ENCODE measurements around the gene METTL16.
"Not testable (repeated sequence)": the region's sequence is repeated elsewhere in the genome, so short reads cannot be mapped to it uniquely, and the experiment has no call there.

Gene METTL16

DNA sequence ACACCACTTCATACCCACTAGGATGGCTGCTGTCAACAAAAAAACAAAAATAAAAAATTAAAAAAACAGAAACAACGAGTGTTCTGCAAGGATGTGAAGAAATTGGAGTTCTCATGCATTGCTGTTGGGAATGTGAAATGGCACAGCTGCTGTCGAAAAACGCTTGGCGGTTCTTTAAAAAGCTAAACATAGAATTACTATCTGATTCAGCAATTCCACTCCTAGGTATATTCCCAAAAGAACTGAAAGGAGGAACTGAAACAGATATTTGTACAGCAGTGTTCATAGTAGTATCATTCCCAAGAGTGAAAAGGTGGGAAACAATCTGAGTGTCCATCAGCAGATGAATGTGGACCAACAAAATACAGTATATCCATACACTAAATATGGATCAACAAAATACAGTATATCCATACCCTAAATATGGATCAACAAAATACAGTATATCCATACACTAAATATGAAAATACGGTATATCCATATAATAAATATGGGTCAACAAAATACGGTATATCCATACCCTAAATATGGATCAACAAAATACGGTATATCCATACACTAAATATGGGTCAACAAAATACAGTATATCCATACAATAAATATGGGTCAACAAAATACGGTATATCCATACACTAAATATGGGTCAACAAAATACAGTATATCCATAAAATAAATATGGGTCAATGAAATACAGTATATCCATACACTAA lies 8.7 kb downstream of the METTL16 start:
- no peak for DNase-seq

DNA sequence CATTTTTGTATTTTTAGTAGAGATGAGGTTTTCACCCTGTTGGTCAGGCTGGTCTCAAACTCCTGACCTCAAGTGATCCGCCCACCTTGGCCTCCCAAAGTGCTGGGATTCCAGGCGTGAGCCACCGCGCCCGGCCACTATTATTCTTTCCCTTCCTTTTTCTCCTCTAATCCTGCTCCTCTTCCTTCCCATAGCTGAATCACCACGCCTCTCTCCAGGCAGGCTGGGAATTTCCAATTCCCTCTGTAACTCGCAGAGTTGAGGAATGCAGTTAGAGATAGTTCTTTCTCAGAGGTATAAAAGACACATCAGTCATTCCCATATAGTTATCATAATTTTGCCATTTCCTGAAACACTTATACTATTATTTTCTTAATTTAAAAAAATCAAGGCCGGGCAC lies 11.2 kb downstream of the METTL16 start:
- no peak for DNase-seq

DNA sequence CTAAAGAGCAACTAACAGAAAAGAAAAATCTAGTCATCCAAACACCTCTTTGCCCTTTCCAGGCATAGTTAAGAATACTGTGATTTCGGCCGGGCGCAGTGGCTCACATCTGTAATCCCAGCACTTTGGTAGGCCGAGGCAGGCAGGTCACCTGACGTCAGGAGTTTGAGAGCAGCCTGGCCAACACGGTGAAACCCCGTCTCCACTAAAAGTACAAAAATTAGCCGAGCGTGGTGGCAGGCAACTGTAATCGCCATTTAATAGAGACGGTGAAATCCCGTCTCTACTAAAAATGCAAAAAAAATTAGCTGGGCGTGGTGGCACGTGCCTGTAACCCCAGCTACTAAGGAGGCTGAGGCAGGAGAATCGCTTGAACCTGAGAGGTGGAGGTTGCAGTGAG lies 22.4 kb downstream of the METTL16 start:
- not testable (repeated sequence) for DNase-seq

DNA sequence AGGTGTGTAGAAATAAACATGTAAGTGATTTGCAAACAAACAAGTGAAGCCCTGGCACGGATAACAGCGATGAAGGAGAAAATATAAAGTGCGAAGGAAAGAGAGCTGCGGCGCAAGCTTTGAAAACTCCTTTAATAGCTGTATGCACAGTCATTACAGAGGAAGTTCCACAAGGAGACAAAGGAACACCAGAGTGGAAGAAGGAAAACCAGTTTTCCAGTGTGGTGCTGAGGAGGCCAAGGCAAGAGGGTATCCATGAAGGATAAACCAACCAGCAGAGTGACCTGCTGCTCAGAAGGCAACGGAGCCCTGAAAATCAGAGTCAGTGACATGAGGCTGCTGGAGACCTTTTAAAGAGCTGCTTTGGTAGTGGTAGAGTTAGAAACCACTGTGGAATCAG lies 24.4 kb downstream of the METTL16 start:
- DNase-seq: no peak

DNA sequence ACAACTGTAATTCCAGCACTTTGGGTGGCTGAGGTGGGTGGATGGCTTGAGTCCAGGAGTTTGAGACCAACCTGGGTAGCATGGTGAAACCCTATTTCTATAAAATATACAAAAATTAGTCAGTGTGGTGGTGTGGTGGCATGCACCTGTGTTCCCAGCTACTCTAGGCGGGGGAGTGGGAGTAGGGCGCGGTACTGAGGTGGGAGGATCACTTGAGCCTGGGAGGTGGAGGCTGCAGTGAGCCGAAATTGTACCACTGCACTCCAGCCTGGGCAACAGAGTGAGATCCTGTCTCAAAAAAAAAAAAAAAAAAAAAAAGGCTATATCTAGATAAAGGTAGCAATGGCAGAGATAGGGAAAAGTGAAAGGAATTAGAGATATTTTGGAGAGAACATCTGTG lies 25.0 kb downstream of the METTL16 start:
- DNase-seq: not testable (repeated sequence)

GRCh38 chr17:2485970-2486369 lies 25.7 kb downstream of the METTL16 start:
- DNase-seq: no peak

- DNase-seq: no peak
Measured at GRCh38 chr17:2485543-2485942, 26.1 kb downstream of the METTL16 start.

DNA sequence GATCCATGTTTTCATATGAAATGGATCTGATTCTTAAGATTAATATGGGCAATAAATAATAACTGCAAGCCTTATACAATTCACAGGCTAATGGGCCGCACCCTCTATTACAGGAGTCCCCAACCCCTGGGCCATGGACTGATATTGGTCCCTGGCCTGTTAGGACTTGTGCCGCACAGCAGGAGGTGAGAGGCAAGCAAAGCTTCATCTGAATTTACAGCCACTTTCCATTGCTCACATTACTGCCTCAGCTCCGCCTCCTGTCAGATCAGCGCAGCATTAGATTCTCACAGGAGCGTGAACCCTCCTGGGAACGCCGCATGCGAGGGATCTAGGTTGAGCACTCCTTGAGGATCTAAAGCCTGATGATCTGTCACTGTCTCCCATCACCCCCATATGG lies 26.8 kb downstream of the METTL16 start:
- DNase-seq: no peak

DNA sequence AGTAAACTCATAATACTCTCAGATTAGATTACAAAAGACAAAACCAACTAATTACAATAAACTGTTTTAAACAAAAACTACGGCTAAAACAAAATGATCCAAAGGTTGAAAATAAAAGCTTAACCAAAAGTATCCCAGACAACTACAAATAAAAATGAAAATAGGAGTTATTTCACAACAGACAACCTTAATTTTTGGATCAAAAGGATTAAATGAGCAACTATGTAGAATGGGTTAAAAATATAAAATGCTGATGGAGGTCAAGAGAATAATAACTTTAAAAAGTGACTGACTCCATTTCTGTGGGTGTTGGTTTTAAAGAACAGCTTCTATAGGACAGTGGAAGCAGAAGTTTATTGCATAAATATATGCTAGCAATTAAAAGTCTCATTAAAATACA lies 28.6 kb downstream of the METTL16 start:
- no peak for DNase-seq

GRCh38 chr17:2482218-2482617 lies 29.5 kb downstream of the METTL16 start:
- DNase-seq: no peak

GRCh38 chr17:2481760-2482159 lies 29.9 kb downstream of the METTL16 start:
- no peak for DNase-seq

DNA sequence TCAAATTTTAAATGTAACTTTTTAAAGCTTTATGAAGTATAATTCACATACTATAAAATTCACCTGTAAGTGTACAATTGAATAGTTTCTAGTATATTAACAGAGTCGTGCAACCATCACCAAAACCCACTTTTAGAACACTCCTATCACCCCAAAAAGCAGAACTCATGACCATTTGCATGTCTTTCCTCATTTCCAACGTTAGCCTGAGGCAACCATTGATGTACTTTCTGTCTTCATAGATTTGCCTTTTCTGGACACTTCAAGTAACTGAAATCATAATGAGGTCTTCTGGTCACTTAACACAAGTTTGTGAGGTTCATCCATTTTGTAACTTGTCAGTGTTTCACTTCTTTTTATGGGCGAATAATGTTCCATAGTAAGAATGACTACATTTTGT lies 33.2 kb downstream of the METTL16 start:
- no peak for DNase-seq

DNA sequence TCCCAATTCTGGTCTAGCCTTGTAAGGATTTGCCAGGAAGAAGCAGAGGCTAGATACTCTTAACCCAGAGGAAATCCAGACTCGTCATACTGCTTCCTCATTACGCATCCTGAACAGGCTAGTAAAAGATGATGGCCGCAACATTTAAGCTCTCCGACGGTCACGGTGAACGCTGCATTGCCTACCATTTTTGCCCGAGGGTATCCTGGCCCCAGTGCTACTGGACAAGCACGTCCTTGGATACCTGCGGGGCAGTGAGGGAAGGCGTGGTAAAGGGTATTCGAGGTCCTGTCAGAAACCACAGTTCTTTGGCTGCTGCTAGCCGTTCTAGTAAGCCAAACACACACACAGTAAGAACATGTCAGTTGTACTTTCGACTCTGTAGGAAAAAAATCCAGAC lies 36.6 kb downstream of the METTL16 start:
- no peak for DNase-seq

- no peak for DNase-seq
Measured at GRCh38 chr17:2474371-2474770, 37.3 kb downstream of the METTL16 start.

GRCh38 chr17:2468270-2468669 lies 43.4 kb downstream of the METTL16 start:
- no peak for DNase-seq

DNA sequence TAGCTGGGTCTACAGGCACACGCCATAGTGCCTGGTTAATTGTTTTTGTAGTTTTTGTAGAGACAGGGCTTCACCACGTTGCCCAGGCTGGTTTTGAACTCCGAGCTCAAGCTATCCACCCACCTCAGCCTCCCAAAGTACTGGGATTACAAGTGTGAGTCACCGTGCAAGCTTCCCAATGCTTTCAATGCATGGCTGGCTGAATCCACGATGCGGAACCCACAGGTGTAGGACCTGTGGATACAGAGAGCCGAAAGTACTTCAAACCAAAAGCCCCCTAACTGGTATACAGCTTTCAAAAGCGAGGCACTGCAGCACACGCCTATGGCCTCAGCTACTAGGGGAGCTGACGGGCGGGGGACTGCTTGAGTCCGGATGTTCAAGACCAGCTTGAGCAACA lies 44.8 kb downstream of the METTL16 start:
- DNase-seq: no peak

DNA sequence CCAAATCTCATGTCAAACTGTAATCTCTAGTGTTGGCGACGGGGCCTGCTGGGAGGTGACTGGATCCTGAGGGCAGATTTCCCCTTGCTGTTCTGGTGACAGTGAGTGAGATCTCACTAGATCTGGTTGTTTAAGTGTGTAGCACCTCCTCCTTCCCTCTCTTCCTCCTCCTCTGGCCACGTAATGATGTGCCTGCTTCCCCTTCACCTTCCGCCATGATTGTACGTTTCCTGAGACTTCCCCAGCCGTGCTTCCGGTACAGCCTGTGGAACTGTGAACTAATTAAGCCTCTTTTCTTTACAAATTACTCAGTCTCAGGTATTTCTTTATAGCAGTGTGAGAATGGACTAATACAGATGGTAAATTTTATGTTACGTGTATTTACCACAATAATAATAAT lies 49.2 kb downstream of the METTL16 start:
- no peak for DNase-seq

- no peak for DNase-seq
Measured at GRCh38 chr17:2459917-2460271, 51.8 kb downstream of the METTL16 start.

GRCh38 chr17:2457913-2458312 lies 53.8 kb downstream of the METTL16 start:
- no peak for DNase-seq

- DNase-seq: no peak
Measured at GRCh38 chr17:2456475-2456874, 55.2 kb downstream of the METTL16 start.

DNA sequence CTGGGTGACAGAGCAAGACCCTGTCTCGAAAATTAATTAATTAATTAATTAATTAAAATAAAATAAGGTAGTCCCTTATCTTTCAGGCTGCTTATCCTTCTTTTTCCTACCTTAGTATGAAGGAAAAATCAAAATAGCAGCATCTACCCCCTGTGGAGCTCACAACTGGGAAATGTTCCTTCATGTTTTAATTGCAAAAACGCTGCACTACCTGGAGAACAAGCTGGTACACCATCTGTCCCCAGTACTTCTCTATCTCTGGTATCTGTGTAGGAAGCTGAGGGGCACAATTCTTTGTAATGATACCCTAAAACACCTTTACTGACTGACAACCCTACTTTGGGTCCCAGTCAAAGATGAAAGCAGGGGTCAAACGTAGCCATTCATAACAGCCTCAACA lies 55.7 kb downstream of the METTL16 start:
- DNase-seq: no peak

- DNase-seq: no peak
Measured at GRCh38 chr17:2453866-2454265, 57.8 kb downstream of the METTL16 start.

- DNase-seq: no peak
Measured at GRCh38 chr17:2453325-2453724, 58.4 kb downstream of the METTL16 start.

DNA sequence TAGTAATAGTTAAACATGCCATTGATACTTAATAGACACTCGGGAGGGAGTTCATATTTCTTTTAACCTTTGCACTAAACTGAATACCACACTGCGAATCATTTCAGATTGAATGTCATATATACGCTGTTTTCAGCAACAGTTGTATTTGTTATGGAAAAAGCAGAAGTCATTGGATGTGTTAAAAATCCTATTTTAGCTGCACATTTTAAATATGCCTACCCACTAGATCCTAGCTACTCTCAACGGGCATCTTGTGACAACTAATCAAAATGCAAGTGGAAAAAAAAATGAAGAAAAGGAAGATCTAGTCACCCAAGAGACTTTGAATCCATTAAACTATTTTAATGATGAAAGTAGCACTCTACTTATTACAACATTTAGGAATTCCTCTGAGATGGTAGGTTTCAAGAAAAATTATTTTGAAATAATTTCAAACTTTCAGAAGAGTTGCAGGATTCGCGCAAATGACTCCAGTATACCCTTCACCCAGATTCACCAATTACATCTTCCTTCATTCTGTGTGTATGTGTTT lies 59.4 kb downstream of the METTL16 start:
- DNase-seq: no peak

GRCh38 chr17:2450016-2450650 lies 61.6 kb downstream of the METTL16 start:
- DNase-seq: no peak
